Raji (cell line): Measurements from ENCODE around the gene COL9A3.

ENCODE experiments used
- POLR2A ChIP-seq: IDR thresholded peaks from 2 replicates; pipeline ENCODE4 v1.6.1; 2011; ENCODE audit warnings: low read depth, low read length, control low read depth; ENCODE audit not compliant: insufficient read depth

The COL9A3 gene

GRCh38 chr20:62820962-62821725 lies 4.3 kb downstream of the COL9A3 start:
- TF ChIP-seq POLR2A = no peak

GRCh38 chr20:62821726-62822210 lies 4.9 kb downstream of the COL9A3 start:
- no peak for TF ChIP-seq POLR2A

GRCh38 chr20:62822239-62822787 lies 5.5 kb downstream of the COL9A3 start:
- no peak for TF ChIP-seq POLR2A

- no peak for TF ChIP-seq POLR2A
Measured at GRCh38 chr20:62822788-62823651, 6.2 kb downstream of the COL9A3 start.

GRCh38 chr20:62823688-62824475 lies 7.0 kb downstream of the COL9A3 start:
- TF ChIP-seq POLR2A = no peak

GRCh38 chr20:62824476-62825332 lies 7.9 kb downstream of the COL9A3 start:
- no peak for TF ChIP-seq POLR2A

GRCh38 chr20:62825333-62825985 lies 8.6 kb downstream of the COL9A3 start:
- TF ChIP-seq POLR2A = no peak

GRCh38 chr20:62825986-62826645 lies 9.3 kb downstream of the COL9A3 start:
- no peak for TF ChIP-seq POLR2A

GRCh38 chr20:62826646-62827310 lies 9.9 kb downstream of the COL9A3 start:
- TF ChIP-seq POLR2A = no peak

- TF ChIP-seq POLR2A = no peak
Measured at GRCh38 chr20:62827311-62828038, 10.6 kb downstream of the COL9A3 start.

- TF ChIP-seq POLR2A = no peak
Measured at GRCh38 chr20:62828051-62828450, 11.2 kb downstream of the COL9A3 start.
